SIG-M5 treated with dmso at 0.1 percent for 504 hours (cell line): ENCODE measurements around the gene C2orf49.
"Not testable (repeated sequence)": the region's sequence is repeated elsewhere in the genome, so short reads cannot be mapped to it uniquely, and the experiment has no call there.

Experiments used
- DNase-seq: peaks from one replicate; lab custom pipeline; 2025; ENCODE audit not compliant: unreplicated experiment; lab: John Stamatoyannopoulos, UW

Gene C2orf49

DNA sequence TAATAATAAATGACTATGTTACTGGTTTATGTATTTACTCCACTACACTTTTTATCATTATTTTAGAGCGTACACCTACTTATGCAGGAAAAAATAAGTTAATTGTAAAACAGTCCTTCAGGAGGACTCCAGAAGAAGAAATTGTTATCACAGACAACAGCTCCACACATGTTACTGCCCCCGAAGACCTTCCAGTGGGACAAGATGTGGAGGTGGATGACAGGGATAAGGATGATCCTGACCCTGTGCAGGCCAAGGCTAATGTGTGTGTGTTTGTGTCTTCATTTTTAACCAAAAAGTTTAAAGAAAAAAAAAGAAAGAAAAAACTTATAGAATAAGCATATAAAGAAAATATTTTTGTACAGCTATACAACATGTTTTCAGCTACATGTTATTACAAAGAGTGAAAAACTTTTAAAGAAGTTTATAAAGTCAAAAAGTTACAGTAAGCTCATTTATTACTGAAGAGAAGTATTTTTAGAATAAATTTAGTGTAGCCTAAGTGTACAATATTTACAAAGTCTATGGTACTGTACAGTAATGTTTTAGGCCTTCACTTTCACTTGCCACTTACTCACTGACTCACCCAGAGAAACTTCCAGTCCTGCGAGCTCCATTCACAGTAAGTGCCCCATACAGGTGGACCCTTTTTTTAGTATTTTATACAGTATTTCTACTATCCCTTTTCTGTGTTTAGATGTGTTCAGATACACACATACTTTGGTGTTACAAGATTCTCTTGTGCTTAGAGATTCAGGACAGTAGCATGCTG is 15.3 kb upstream of the C2orf49 start:
- DNase-seq = no peak

DNA sequence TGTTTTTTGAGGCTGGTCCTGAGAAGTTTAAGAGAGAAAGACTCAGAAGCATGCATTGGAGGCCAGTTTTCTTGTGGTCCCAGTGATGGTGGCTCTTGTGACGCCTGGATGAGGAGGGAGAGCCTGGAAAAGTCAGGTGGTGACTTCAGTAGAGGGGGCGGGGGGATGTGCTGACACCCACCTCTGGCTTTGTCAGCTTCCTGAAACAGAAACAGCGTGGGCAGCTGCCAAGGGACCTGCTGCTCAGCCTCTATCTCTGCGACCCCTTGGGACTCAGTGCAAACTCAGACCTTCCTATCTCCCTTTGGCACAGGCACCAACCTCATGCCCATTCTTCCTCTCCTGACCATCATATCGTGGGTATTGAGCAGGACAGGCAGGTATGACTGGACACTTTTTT is 14.2 kb upstream of the C2orf49 start:
- no peak for DNase-seq

DNA sequence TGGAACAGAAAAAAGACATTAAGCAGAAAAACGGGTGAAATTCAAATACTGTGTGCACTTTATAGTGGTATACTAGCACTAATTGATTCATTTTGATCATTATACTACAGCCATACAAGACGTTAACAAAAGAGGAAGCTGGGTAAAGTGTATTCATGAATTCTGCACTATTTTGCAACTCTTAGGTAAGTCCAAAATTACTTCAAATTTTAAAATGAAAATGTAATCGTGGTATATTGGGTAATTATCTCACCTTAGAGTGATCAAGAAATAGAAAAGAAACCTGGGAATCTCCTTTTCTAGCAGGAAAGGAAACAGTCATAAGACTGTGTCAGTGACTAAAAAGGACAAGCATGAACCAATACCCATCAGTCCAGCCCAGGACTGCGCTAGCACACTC is 13.2 kb upstream of the C2orf49 start:
- peak; percentile 47 for DNase-seq

DNA sequence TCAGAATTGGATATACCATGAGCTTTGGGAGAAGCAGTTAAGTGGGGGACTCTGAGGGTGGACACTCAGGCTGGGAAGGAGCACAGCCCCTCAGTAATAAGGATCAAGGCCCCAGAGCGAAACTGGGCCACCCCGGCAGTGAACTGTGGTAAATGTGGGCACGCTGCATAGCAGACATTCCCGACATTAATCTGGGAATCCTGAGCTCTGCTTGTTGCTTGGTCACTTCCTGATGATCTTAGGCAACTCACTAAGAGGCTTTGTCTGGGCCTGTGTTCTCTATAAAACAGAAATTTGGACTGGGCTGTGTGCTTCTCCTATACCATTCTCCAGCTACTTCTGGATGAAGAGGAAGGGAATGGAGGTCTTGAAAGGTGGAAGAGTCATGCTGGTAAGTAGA is 12.6 kb upstream of the C2orf49 start:
- DNase-seq = no peak

DNA sequence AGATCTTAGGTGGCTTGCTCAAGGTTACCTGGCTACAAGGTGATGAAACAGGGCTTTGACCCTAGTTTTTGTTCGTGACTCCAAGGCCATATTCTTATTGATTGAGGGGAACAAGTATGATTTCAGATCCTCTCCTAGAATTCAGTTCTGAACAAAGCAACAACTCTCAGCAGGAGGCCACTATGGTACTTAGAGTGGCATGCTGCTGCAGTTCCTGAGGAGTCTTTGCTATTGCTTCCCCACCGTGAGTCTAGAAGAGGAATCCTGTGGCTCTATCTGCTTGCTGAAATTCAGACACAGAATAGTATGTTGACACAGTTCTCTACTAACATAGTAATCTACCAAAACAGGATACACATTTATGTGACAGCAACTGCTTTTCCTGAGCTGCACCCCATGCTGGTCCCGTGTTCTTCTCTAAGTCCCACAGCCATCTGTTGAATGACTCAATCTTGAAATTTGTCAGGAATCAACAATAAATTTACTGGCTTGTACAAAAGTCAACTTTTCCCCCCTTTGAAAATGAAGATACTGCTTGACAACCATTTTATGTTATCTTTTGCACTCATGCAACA is 11.9 kb upstream of the C2orf49 start:
- no peak for DNase-seq

DNA sequence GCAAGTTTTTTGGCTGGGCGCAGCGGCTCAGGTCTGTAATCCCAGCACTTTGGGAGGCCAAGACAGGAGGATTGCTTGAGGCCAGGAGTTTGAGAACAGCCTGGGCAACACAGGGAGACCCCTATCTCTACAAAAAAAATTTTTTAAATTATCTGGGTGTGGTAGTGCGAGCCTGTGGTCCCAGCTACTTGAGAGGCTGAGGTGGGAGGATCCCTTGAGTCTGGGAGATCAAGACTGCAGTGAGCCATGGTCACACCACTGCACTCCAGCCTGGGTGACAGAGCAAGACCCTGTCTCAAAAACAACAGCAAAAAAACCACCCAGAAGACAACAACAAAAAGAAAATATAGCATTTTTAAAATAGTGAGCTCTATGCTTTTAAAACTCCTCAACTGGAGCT is 10.1 kb upstream of the C2orf49 start:
- DNase-seq = not testable (repeated sequence)

DNA sequence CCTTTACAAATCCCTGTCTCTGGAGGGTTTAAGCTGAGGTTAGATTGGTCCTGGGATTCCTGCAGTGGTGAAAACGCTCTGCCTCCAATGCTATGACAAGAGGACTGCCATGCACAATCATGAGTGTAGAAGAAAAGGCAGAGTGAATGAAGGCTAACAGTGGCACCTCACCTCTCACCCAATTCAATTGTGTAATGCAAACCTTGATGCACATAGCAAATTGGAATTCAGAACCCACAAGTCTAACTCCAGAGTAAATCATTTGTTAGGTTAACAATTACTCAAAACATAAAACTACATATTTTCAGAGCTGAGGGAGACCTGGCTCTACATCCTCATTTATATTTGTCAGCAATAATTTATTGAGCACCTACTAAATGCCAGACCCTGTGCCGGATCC is 9.7 kb upstream of the C2orf49 start:
- DNase-seq = no peak

DNA sequence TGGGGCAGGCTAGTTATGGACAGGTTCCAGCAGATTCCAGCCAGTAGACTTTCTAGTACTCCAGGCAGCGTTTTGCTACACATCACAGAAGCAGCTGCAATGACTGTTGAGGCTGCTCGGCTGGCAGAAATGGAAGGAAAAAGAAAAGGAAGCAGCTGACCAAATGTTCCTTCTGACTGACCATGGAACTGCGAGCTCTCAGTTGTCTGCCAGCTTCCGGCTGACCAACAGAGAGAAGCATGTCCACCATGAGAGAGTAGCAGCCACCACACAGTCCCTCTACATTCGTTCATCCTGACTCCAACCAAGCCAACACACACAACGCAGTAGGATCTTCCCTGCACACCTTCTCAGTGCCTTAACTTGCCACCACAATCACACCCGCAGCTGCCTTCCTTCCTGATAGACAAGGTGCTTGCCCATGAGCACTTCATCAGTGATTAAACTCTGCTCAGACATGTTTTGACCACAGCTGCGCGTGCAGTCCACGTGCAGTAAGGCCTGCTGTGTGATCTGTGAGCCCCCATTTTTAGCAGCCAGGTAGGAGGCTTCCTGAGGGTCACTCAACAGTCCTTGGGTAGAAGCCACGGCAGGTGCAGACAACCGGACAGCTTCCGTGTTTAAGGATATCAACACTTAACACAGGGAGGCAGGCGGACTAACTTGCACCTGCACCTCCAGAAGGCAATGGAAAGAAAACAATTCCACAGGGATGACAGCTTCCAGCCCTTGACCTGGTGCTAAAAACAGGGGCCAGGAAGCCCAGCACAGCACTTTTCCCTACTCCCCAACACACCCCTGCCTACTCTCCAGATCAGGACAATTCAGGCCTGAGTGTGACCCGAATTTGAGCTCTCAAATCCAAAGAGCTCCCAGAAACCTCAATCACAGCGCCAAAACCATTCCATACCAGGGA is 8.8 kb upstream of the C2orf49 start:
- DNase-seq = peak; percentile 15

- no peak for DNase-seq
Measured at GRCh38 chr2:105329197-105329554, 8.2 kb upstream of the C2orf49 start.

- peak; percentile 44 for DNase-seq
Measured at GRCh38 chr2:105329561-105330495, 7.5 kb upstream of the C2orf49 start, which contains the start of gene TGFBRAP1. Gene TGFBRAP1 (minus strand): TSS chr2:105329735. CDS start chr2:105308301, 21,434 bp downstream.

DNA sequence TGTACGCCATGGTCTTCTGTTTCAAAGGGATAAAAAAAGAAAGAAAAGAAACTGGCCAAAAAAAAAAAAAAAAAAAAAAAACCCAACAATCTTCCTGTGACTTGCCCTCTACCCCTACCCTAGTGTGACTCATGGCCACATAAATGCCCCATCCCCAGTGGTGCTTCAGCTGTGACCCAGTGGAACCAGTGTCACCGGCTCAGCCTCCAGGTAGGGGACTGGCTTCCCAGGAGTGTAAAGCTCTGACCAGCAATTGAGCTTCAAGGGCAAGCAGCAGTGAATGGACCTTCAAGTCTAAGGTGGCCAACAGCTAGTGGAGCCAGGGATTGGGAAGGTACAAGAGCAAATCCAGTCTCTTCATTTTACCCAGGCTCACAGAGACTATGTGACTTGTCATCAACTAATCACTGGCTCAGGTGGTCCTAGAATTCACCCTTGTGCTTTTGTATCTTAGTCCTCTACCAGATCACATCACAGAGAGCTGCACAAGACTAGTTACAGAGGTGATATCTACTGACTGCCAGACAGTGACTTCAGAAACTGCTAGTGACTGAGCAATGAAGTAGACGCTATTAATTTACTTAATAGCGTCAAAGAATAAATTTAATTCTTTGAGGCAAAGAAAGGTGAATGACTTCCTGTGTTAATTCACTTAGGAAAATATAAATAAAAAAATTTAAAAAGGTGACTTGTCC is 6.5 kb upstream of the C2orf49 start:
- no peak for DNase-seq

DNA sequence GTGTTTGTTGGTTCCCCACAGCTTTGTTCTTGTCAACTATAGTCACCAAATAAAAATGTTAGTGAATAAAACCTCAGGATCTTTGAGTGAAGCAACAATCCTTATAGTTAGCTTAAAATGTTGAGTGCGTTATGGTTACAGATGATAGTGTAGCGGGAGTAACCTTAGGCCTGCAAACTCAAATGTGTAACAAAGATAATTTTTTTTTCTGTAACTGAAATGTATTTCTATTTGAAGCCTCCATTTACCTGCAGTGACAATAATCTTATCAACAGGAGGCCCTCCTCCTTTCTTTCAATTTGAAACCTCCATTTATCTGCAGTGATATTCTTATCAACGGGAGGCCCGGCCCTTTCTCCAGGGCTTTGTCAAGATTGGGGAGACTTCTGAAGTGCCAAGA is 3.1 kb upstream of the C2orf49 start:
- no peak for DNase-seq

DNA sequence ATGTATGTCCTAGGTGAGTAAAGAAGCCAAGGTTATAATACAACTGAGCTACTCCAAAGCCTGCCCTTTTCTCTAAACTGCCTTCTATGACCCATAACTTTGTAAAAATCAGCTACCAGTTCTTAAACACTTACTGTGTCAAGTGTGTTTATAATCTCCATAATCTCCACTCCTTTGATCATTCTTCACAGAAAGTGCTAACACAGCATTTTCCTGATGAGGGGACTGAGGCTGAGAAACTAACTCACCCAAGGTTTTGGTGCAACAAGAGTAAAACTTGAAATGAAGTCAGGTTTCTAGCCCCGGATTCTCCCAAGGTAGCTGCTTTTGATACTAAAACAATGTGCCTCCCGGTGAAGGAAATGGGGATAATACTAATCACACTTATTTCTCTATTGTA is 1.9 kb upstream of the C2orf49 start:
- DNase-seq = no peak

DNA sequence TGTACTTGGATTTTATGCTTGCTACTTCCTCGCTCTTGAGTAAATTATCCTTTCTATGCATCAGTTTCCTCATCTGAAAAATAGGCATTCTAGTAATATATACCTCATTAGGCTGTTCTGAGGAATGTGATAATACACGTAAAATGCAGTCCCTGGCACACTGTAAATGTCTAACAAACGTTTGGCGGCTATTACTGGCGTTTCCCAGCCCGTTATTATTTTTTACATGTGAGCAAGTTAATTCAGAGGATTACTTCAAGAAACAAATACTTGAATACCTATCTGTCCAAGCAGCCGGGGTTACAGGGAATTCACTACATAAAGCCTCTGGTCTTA is 586 bp upstream of the C2orf49 start:
- DNase-seq = no peak

GRCh38 chr2:105338020-105338385 is 663 bp downstream of the C2orf49 start:
- DNase-seq = peak; percentile 7

- no peak for DNase-seq
Measured at GRCh38 chr2:105339414-105339813, 2.1 kb downstream of the C2orf49 start.

GRCh38 chr2:105344704-105345345 is 7.5 kb downstream of the C2orf49 start:
- DNase-seq = peak; percentile 35

DNA sequence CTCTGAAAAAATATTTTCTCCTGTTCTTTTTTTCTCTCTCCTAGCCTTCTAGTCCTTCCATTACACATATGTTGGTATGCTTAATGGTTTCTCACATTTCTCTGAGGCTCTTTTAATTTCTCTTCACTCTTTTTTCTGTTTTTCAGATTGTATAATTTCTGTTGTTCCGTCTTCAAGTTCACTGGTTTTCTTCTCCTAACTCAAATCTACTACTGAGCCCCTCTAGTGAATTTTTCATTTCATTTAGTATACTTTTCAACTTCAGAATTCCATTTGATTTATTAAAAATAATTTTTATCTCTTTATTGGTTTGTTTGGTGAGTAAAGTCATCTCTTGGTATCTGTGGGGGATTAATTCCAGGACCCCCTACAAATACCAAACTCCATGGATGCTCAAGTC is 19.8 kb downstream of the C2orf49 start:
- no peak for DNase-seq

GRCh38 chr2:105358593-105358992 is 21.3 kb downstream of the C2orf49 start:
- DNase-seq = no peak
